WI38 (cell line): ENCODE measurements around the gene MAGEE1.

Experiments used
- H3K4me3 ChIP-seq: 2 replicates; pipeline ENCODE4 v1.5.1; 2011; ENCODE audit warnings: low read depth, mild to moderate bottlenecking, control low read depth, low read length
- CTCF ChIP-seq: IDR thresholded peaks from 2 replicates; pipeline ENCODE4 v1.5.1; 2012; ENCODE audit warnings: low read depth, mild to moderate bottlenecking, control low read depth, low read length

Gene MAGEE1

GRCh38 chrX:76427560-76428242 is at the start of gene MAGEE1:
MAGEE1 (plus strand) TSS chrX:76427710; CDS start chrX:76427931, 221 bp downstream.
- TF ChIP-seq CTCF: no peak
- H3K4me3 ChIP-seq: peak within 1 kb of the TSS; percentile 47

- TF ChIP-seq CTCF: no peak
Measured at GRCh38 chrX:76398970-76399369, 28.5 kb upstream of the MAGEE1 start.

GRCh38 chrX:76407795-76408194 is 19.7 kb upstream of the MAGEE1 start:
- no peak for TF ChIP-seq CTCF
- H3K4me3 ChIP-seq: no peak overlapping the region

More at GRCh38 chrX:76398970-76399369, 28.5 kb upstream of the MAGEE1 start:
- no peak overlapping the region for H3K4me3 ChIP-seq

GRCh38 chrX:76420237-76420636 is 7.3 kb upstream of the MAGEE1 start:
- no peak overlapping the region for H3K4me3 ChIP-seq
- no peak for TF ChIP-seq CTCF

GRCh38 chrX:76428243-76429130 is 977 bp downstream of the MAGEE1 start:
- H3K4me3 ChIP-seq: peak overlapping the region; percentile 47
- no peak for TF ChIP-seq CTCF

GRCh38 chrX:76433219-76433618 is 5.7 kb downstream of the MAGEE1 start:
- no peak overlapping the region for H3K4me3 ChIP-seq
- no peak for TF ChIP-seq CTCF
